ENCODE data around the gene KCNMA1. TPM values are rescaled to one million over a fixed set of nuclear protein-coding genes. Genes with fewer than 3 reads are reported as not detected.

The KCNMA1 gene
- polyA plus RNA-seq, 1 of the 3 experiments (the other 2 are of a cell fraction) = 107 TPM

- ChIA-PET CTCF (interaction anchor here (0.6 to 8.3 kb wide), 51 partner anchors 10 to 1955 kb away, joined by 3 to 140 read pairs (median 4); partner anchors contain the start of gene KCNMA1), POLR2A (interaction anchor here (0.6 kb wide), 1 partner anchor 255 kb away, joined by 3 read pairs; no protein-coding TSS in a partner anchor)
- Histone ChIP-seq H2AFZ (ENCODE audit: low read depth) (no peak overlapping the region), H3K9me3 (no peaks in the 10 kb centered on the region), H3K27me3 (ENCODE audit: insufficient read depth) (no peaks in the 10 kb centered on the region), H3K4me2 (no peak overlapping the region), H3K4me1 (ENCODE audit: control insufficient read depth in 1 of 2, insufficient read depth in 2 of 2, low read depth in 1 of 2, low read length in 1 of 2) (peaks cover 12 to 16% of the 10 kb centered on the region in 2 experiments; a peak in 3 of 4 replicates), H3K79me2 (ENCODE audit: insufficient read depth) (no peaks in the 10 kb centered on the region), H3K27ac (ENCODE audit: low read depth in 2 of 2, low read length in 1 of 2) (no peak overlapping the region), H3K36me3 (replicated peaks in 1 of 2; ENCODE audit: control insufficient read depth in 1 of 2, insufficient read depth in 2 of 2, low read length in 1 of 2) (peaks cover 7 to 16% of the 10 kb centered on the region in 2 experiments), H3K4me3 (ENCODE audit: low read depth in 2 of 2, low read length in 1 of 2) (no peak overlapping the region; a peak in 1 of 4 replicates), H3K9ac (no peak overlapping the region), H4K20me1 (ENCODE audit: insufficient read depth) (no peaks in the 10 kb centered on the region), H3K9me2 (no peaks in the 10 kb centered on the region), H3F3A (replicated peaks; ENCODE audit: insufficient read depth) (peaks cover 4% of the 10 kb centered on the region)
- peak; percentile 58 for DNase-seq
- TF ChIP-seq RAD21 (IDR thresholded peaks at IDR 0.05; ENCODE audit: low read length) (peak; percentile 93), SMC3 (IDR thresholded peaks at IDR 0.05; ENCODE audit: low read depth, low read length) (peak; percentile 76), NRF1 (IDR thresholded peaks at IDR 0.05; ENCODE audit: low read depth, low read length) (no peak), TCF12 (IDR thresholded peaks at IDR 0.05) (no peak), NFIC (IDR thresholded peaks at IDR 0.05; ENCODE audit: borderline replicate concordance) (no peak), CTCF (IDR thresholded peaks at IDR 0.05) (peak; percentile 86), MXI1 (IDR thresholded peaks at IDR 0.05; ENCODE audit: low read depth, low read length) (no peak), RCOR1 (IDR thresholded peaks at IDR 0.05; ENCODE audit: low read length) (no peak), USF1 (IDR thresholded peaks at IDR 0.05; ENCODE audit: borderline replicate concordance, low read depth) (no peak), GATA2 (CRISPR knock-in tag; IDR thresholded peaks at IDR 0.05) (peak; percentile 86)
- WGBS (ENCODE audit: low lambda C conversion rate) = 58% methylated on average over 6 of the region's 6 CpGs
Observed at GRCh38 chr10:77251297-77252013, 386.2 kb downstream of the KCNMA1 start.

- Histone ChIP-seq H3K79me2 (ENCODE audit: insufficient read depth) (no peaks in the 10 kb centered on the region), H3K4me3 (ENCODE audit: low read depth in 2 of 2, low read length in 1 of 2) (no peak overlapping the region), H4K20me1 (ENCODE audit: insufficient read depth) (no peaks in the 10 kb centered on the region), H3K27me3 (ENCODE audit: insufficient read depth) (no peaks in the 10 kb centered on the region), H3K9ac (no peak overlapping the region), H3K4me1 (ENCODE audit: control insufficient read depth in 1 of 2, insufficient read depth in 2 of 2, low read depth in 1 of 2, low read length in 1 of 2) (peaks cover 12 to 16% of the 10 kb centered on the region in 2 experiments; a peak in 3 of 4 replicates), H3K27ac (ENCODE audit: low read depth in 2 of 2, low read length in 1 of 2) (no peak overlapping the region), H3F3A (replicated peaks; ENCODE audit: insufficient read depth) (no peaks in the 10 kb centered on the region), H3K9me2 (no peaks in the 10 kb centered on the region), H3K4me2 (no peak overlapping the region), H3K36me3 (replicated peaks in 1 of 2; ENCODE audit: control insufficient read depth in 1 of 2, insufficient read depth in 2 of 2, low read length in 1 of 2) (peaks cover 7 to 16% of the 10 kb centered on the region in 2 experiments), H2AFZ (ENCODE audit: low read depth) (no peak overlapping the region), H3K9me3 (no peaks in the 10 kb centered on the region)
- TF ChIP-seq FOXM1 (IDR thresholded peaks at IDR 0.05; ENCODE audit: low read depth) = no peak
- TF ChIP-seq FOXJ3 (CRISPR knock-in tag; IDR thresholded peaks at IDR 0.05) = no peak
- TF ChIP-seq TCF12 (IDR thresholded peaks at IDR 0.05) = no peak
- TF ChIP-seq TAF1 (IDR thresholded peaks at IDR 0.05; ENCODE audit: borderline replicate concordance, low read depth, low read length) = no peak
- no peak for TF ChIP-seq USF2 (IDR thresholded peaks at IDR 0.05; ENCODE audit: borderline replicate concordance, low read depth, low read length)
- no peak for TF ChIP-seq POLR2AphosphoS5 (IDR thresholded peaks at IDR 0.05; ENCODE audit: low read depth, low read length)
- no peak for TF ChIP-seq ZBTB33 (IDR thresholded peaks at IDR 0.05; ENCODE audit: borderline replicate concordance, low read depth)
- TF ChIP-seq FOSL2 (IDR thresholded peaks at IDR 0.05; ENCODE audit: borderline replicate concordance, low read depth) = no peak
- TF ChIP-seq NFIC (IDR thresholded peaks at IDR 0.05; ENCODE audit: borderline replicate concordance) = no peak
- CTCF ChIA-PET = interaction anchor here (0.6 to 8.3 kb wide), 23 partner anchors 8 to 462 kb away, joined by 3 to 140 read pairs (median 6); partner anchors contain the start of gene KCNMA1
- no peak for DNase-seq
- POLR2A ChIA-PET = no interaction called here
- 92% methylated on average over 3 of the region's 3 CpGs for WGBS (ENCODE audit: low lambda C conversion rate)
Observed at GRCh38 chr10:77249901-77250459, 387.6 kb downstream of the KCNMA1 start.

Measured in SK-N-SH (cell line).